HG03108 (cell line): ENCODE data around the gene AGK.
"Not testable (repeated sequence)": the region's sequence is repeated elsewhere in the genome, so short reads cannot be mapped to it uniquely, and the experiment has no call there.

ENCODE experiments used
- ATAC-seq: cut with Tn5 transposase; IDR thresholded peaks from one replicate; pipeline ENCODE4 v1.9.1; 2021; ENCODE audit warnings: moderate library complexity; ENCODE audit not compliant: unreplicated experiment

AGK gene

GRCh38 chr7:141550386-141551093 lies 670 bp upstream of the AGK start:
- no peak for ATAC-seq

- ATAC-seq: no peak
Observed at GRCh38 chr7:141551782-141552181, 572 bp downstream of the AGK start.

GRCh38 chr7:141557360-141557759 lies 6.2 kb downstream of the AGK start:
- ATAC-seq: no peak

- ATAC-seq: not testable (repeated sequence)
Observed at GRCh38 chr7:141557831-141558531, 6.8 kb downstream of the AGK start.

GRCh38 chr7:141558544-141559183 lies 7.5 kb downstream of the AGK start:
- peak; percentile 74 for ATAC-seq

- ATAC-seq: no peak
Observed at GRCh38 chr7:141559961-141560360, 8.8 kb downstream of the AGK start.

- no peak for ATAC-seq
Observed at GRCh38 chr7:141562036-141562435, 10.8 kb downstream of the AGK start.

GRCh38 chr7:141562543-141562942 lies 11.3 kb downstream of the AGK start:
- ATAC-seq: no peak

GRCh38 chr7:141562972-141563371 lies 11.8 kb downstream of the AGK start:
- no peak for ATAC-seq

GRCh38 chr7:141563956-141564623 lies 12.9 kb downstream of the AGK start:
- ATAC-seq: peak; percentile 43

GRCh38 chr7:141567432-141567831 lies 16.2 kb downstream of the AGK start:
- ATAC-seq: no peak

- ATAC-seq: no peak
Observed at GRCh38 chr7:141568227-141568626, 17.0 kb downstream of the AGK start.

- ATAC-seq: no peak
Observed at GRCh38 chr7:141571059-141571458, 19.8 kb downstream of the AGK start.

GRCh38 chr7:141572175-141572574 lies 21.0 kb downstream of the AGK start:
- no peak for ATAC-seq

- ATAC-seq: no peak
Observed at GRCh38 chr7:141573511-141573910, 22.3 kb downstream of the AGK start.

- ATAC-seq: no peak
Observed at GRCh38 chr7:141575164-141575563, 24.0 kb downstream of the AGK start.

GRCh38 chr7:141575654-141576448 lies 24.6 kb downstream of the AGK start:
- ATAC-seq: no peak

GRCh38 chr7:141577043-141577839 lies 26.0 kb downstream of the AGK start:
- no peak for ATAC-seq

GRCh38 chr7:141579953-141580352 lies 28.7 kb downstream of the AGK start:
- ATAC-seq: not testable (repeated sequence)

- not testable (repeated sequence) for ATAC-seq
Observed at GRCh38 chr7:141582063-141582462, 30.9 kb downstream of the AGK start.
